Sigmoid colon (tissue), 7 donors: ENCODE measurements around the gene CCDC150. TPM values are rescaled to one million over a fixed set of nuclear protein-coding genes. Genes with fewer than 3 reads are reported as not detected.

Source experiments
- DNase-seq: peaks from one replicate; pipeline ENCODE4 v3.0.0-alpha.2; 2019
- H3K27ac ChIP-seq, 4 donors: fragments of 200-600 bp; sonication (generic); one replicate each; pipeline ENCODE4 v1.5.1; 2016 to 2019; ENCODE audit warnings: mild to moderate bottlenecking in 1 of 4
- H3K27me3 ChIP-seq, 3 donors: fragments of 200-600 bp; sonication (generic); one replicate each; pipeline ENCODE4 v1.5.1; 2019; ENCODE audit warnings: mild to moderate bottlenecking in 1 of 3
- H3K36me3 ChIP-seq, 4 donors: fragments of 200-600 bp; sonication (generic); one replicate each; pipeline ENCODE4 v1.5.1; 2016 to 2019
- H3K4me1 ChIP-seq, 4 donors: fragments of 200-600 bp; sonication (generic); one replicate each; pipeline ENCODE4 v1.5.1; 2017 to 2019
- H3K4me3 ChIP-seq, 4 donors: fragments of 200-600 bp; sonication (generic); one replicate each; pipeline ENCODE4 v1.5.1; 2017 to 2019; ENCODE audit warnings: mild to moderate bottlenecking in 2 of 4, moderate library complexity in 1 of 4
- H3K9me3 ChIP-seq, 4 donors: fragments of 200-600 bp in 3 of 4; sonication (generic) in 3 of 4; one replicate each; pipeline versions ENCODE4 v1.5.1 to v1.6.1; 2013 to 2019
- CTCF ChIP-seq, 4 experiments: fragments of 450-650 bp in 3 of 4; fragments of 200-600 bp in 1 of 4; IDR thresholded peaks; one replicate each; pipeline ENCODE4 v1.5.1; 2016 to 2019; ENCODE audit warnings: antibody characterized with exemption in 4 of 4, mild to moderate bottlenecking in 3 of 4, moderate library complexity in 2 of 4
- EP300 ChIP-seq, 4 donors: sonication (generic); formaldehyde crosslinking; IDR thresholded peaks; one replicate each; pipeline ENCODE4 v1.6.1; 2017; ENCODE audit warnings: antibody characterized with exemption in 4 of 4
- POLR2A ChIP-seq, 2 donors: fragments of 450-650 bp; IDR thresholded peaks; one replicate each; pipeline ENCODE4 v1.6.1; 2016; ENCODE audit warnings: antibody characterized with exemption in 2 of 2, mild to moderate bottlenecking in 2 of 2, moderate library complexity in 2 of 2
- POLR2AphosphoS5 ChIP-seq, 4 donors: sonication (generic); formaldehyde crosslinking; IDR thresholded peaks; one replicate each; pipeline ENCODE4 v1.6.1; 2017; ENCODE audit warnings: antibody characterized with exemption in 4 of 4
- WGBS, 2 donors: extraction: QIAGEN DNeasy Blood & Tissue Kit; methylation state at CpG; one replicate each; pipeline ENCODE4 v1.1.7; 2013; 5-methylcytosine and 5-hydroxymethylcytosine counted together
- intact Hi-C: fragments of 100-400 bp; cut with DNase I; formaldehyde crosslinking; loops from one replicate; pipeline ENCODE4 v1.15.1; 2023
- polyA plus RNA-seq, 3 donors: library from polyadenylated mRNA; stranded (reverse); fragments of 200-250 nt; gene quantifications; one replicate each; pipeline ENCODE4 v1.2.3, GENCODE V29; 2013
- total RNA-seq, 4 donors: library from RNA; depleted of rRNA; stranded (reverse); fragments of >200 nt; gene quantifications; one replicate each; pipeline ENCODE4 v1.1.0, GENCODE V29; 2016
- donor health status: healthy with polysubstance abuse.
- donor health status: Bipolar disorder and iron deficiency.
- donor health status: healthy.

The CCDC150 gene
- 1 to 10 TPM in 3 of 4 donors, not detected in 1; 1.3 to 2.1 (median 1.4) TPM for total RNA-seq
- polyA plus RNA-seq: 1 to 10 TPM in 1 of 3 donors, not detected in 2; 2.0 TPM

GRCh38 chr2:196639180-196640030 lies at the start of gene CCDC150:
Gene CCDC150, plus strand, starts transcription at chr2:196639715. Its CDS starts 52 bp downstream, at chr2:196639767.
- Histone ChIP-seq H3K4me1 (peaks cover 0 to 8% (median 7%) of the 10 kb centered on the region in 4 donors), H3K27ac (peak within 1 kb of the TSS in 2 of 4 donors; percentile 29 to 44), H3K9me3 (no peaks in the 10 kb centered on the region), H3K27me3 (no peaks in the 10 kb centered on the region), H3K4me3 (peak within 1 kb of the TSS; percentile 43 to 61 (median 58)), H3K36me3 (no peaks in the 10 kb centered on the region)
- DNase-seq: peak; percentile 93
- intact Hi-C loops: loop anchor here (10.0 kb wide), 1 partner anchor 465 kb away; the partner anchor contains the start of gene STK17B
- 3 to 5% methylated on average over 53 of the region's 53 CpGs for WGBS, 2 donors
- peak in 2 of 4 donors; percentile 28 to 71 for TF ChIP-seq POLR2AphosphoS5 (IDR thresholded peaks at IDR 0.05)
- no peak for TF ChIP-seq CTCF (IDR thresholded peaks at IDR 0.05)

DNA sequence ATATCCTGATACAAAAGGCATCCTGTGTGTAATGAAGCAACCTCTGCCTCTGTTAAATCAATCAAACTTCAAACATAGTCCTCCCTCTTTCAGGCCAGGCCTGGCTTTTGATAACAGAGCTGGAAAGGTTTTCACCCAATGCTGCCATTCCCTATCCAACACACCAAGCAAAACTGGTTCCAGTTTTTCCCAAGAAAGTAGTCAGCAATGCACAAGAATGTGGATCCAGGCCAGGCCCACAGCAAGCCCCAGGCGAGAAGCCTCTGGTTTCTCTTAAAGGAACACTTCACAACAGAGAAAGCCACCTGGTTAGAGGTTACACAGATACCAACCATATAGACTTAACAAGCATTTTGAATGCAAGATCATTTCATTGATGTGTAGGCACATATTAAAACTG lies 49.2 kb upstream of the CCDC150 start:
- WGBS, 2 donors: 41 to 68% methylated on average over 1 of the region's 1 CpG
- TF ChIP-seq POLR2A (IDR thresholded peaks at IDR 0.05): no peak
- TF ChIP-seq CTCF (IDR thresholded peaks at IDR 0.05): no peak
- no peak for TF ChIP-seq EP300 (IDR thresholded peaks at IDR 0.05)
- no peak for TF ChIP-seq POLR2AphosphoS5 (IDR thresholded peaks at IDR 0.05)
- Histone ChIP-seq H3K27me3 (peaks cover 3 to 52% (median 27%) of the 10 kb centered on the region in 3 donors), H3K9me3 (no peaks in the 10 kb centered on the region), H3K27ac (no peak overlapping the region), H3K4me1 (peaks cover 0 to 14% (median 12%) of the 10 kb centered on the region in 4 donors), H3K4me3 (no peak overlapping the region), H3K36me3 (no peaks in the 10 kb centered on the region)
- no peak for DNase-seq
- intact Hi-C loops: no loop called here

DNA sequence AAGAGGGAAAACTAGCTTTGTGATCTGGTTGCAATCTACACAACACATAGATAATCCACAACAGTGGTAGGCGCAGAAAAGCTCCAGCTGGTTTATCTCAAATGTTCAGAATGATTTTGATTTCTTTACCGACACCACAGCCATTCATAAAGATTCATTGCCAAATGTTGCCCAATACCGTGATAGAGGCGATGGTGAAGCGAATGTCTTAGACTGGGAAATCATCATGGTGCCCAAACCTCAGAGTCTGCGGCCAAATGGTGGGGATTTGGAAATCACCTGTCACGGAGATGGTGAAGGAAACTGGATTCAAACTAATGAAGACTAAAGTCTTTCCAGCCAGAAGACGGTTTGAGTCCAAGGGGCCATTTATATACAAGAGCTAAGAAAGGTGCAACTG lies 48.5 kb upstream of the CCDC150 start:
- Histone ChIP-seq H3K27me3 (peaks cover 3 to 52% (median 27%) of the 10 kb centered on the region in 3 donors), H3K27ac (no peak overlapping the region), H3K4me1 (peaks cover 0 to 14% (median 12%) of the 10 kb centered on the region in 4 donors), H3K36me3 (no peaks in the 10 kb centered on the region), H3K9me3 (no peaks in the 10 kb centered on the region), H3K4me3 (no peak overlapping the region)
- no peak for TF ChIP-seq POLR2AphosphoS5 (IDR thresholded peaks at IDR 0.05)
- TF ChIP-seq POLR2A (IDR thresholded peaks at IDR 0.05): no peak
- no peak for TF ChIP-seq CTCF (IDR thresholded peaks at IDR 0.05)
- TF ChIP-seq EP300 (IDR thresholded peaks at IDR 0.05): no peak
- DNase-seq: no peak
- WGBS, 2 donors: 95 to 96% methylated on average over 8 of the region's 8 CpGs
- intact Hi-C loops: no loop called here

DNA sequence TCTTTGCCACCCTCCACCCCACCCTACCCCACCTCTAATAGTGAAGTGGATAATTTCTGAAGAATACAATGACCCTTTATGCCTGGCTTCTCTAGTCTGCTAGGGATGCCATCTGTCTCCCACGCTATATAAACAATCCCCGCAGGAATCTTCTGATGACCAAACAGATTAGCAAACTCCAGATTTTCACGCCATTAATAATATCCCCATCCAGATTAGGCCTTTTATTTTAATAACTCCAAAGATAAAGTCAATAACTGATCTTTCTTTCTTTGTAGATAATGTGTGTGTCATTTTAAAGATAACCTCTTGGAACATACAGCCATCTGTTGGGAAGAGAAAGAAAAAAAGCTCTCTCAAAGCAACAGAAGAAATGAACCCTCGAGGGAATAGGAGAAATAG lies 47.9 kb upstream of the CCDC150 start:
- intact Hi-C loops: no loop called here
- no peak for TF ChIP-seq POLR2AphosphoS5 (IDR thresholded peaks at IDR 0.05)
- TF ChIP-seq CTCF (IDR thresholded peaks at IDR 0.05): no peak
- TF ChIP-seq POLR2A (IDR thresholded peaks at IDR 0.05): no peak
- TF ChIP-seq EP300 (IDR thresholded peaks at IDR 0.05): no peak
- peaks cover 0 to 14% (median 12%) of the 10 kb centered on the region in 4 donors for H3K4me1 ChIP-seq
- H3K27me3 ChIP-seq: peaks cover 3 to 52% (median 27%) of the 10 kb centered on the region in 3 donors
- DNase-seq: no peak
- H3K27ac ChIP-seq: no peak overlapping the region
- H3K9me3 ChIP-seq: no peaks in the 10 kb centered on the region
- H3K36me3 ChIP-seq: no peaks in the 10 kb centered on the region
- WGBS, 2 donors: 23 to 65% methylated on average over 4 of the region's 4 CpGs
- no peak overlapping the region for H3K4me3 ChIP-seq
